Measurements from ENCODE around the gene ORM2.

DNA sequence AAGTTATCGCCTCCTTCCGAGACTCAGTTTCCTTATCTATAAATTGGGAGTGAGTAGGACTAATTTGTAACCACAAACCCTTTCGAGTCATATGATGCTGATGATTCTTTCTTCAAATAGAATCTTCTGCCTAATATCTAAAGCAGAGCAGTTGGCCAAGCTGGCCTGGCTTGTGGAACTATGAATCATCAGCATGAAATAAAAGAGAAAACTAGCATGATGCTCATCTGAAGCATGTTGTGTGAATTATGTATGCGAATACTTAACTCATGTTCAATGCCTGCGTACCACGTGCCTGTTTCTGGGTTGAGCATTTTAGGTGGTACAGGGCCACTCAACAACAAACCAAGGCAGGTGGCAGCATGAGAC is 21.8 kb upstream of the ORM2 start:
- TF ChIP-seq, protein P1, sequence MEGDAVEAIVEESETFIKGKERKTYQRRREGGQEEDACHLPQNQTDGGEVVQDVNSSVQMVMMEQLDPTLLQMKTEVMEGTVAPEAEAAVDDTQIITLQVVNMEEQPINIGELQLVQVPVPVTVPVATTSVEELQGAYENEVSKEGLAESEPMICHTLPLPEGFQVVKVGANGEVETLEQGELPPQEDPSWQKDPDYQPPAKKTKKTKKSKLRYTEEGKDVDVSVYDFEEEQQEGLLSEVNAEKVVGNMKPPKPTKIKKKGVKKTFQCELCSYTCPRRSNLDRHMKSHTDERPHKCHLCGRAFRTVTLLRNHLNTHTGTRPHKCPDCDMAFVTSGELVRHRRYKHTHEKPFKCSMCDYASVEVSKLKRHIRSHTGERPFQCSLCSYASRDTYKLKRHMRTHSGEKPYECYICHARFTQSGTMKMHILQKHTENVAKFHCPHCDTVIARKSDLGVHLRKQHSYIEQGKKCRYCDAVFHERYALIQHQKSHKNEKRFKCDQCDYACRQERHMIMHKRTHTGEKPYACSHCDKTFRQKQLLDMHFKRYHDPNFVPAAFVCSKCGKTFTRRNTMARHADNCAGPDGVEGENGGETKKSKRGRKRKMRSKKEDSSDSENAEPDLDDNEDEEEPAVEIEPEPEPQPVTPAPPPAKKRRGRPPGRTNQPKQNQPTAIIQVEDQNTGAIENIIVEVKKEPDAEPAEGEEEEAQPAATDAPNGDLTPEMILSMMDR (IDR thresholded peaks at IDR 0.05), result no peak
- TF ChIP-seq POLR2A (IDR thresholded peaks at IDR 0.05), result no peak

All from esophagus squamous epithelium (tissue), 4 donors.